GM20000 (cell line): ENCODE data around the gene NEURL1.
A peak's percentile ranks its signal among the peaks of the same experiment; 100 is the strongest.

ENCODE experiments used
- DNase-seq: peaks from one replicate; pipeline ENCODE4 v3.0.0; 2012; ENCODE audit warnings: low spot score
- TF ChIP-seq, protein P1 (sequence below): IDR thresholded peaks from 2 replicates; pipeline ENCODE4 v1.5.1; 2012; ENCODE audit warnings: mild to moderate bottlenecking, control low read depth; ENCODE audit errors: extremely low read depth, missing control alignments

NEURL1 gene

DNA sequence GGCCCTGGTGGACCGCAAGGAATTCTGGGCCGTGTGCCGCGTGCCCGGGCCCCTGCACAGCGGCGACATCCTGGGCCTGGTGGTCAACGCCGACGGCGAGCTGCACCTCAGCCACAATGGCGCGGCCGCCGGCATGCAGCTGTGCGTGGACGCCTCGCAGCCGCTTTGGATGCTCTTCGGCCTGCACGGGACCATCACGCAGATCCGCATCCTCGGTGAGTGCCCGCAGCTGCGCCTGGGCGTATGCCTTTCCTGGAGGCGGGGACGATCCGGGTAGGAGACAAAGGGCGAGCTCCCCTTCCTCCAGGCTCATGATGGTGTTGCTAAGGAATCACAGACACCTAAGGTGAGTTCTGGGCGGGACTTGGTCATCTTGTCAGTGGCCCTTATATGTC lies 91.5 kb downstream of the NEURL1 start:
- TF ChIP-seq, protein P1, sequence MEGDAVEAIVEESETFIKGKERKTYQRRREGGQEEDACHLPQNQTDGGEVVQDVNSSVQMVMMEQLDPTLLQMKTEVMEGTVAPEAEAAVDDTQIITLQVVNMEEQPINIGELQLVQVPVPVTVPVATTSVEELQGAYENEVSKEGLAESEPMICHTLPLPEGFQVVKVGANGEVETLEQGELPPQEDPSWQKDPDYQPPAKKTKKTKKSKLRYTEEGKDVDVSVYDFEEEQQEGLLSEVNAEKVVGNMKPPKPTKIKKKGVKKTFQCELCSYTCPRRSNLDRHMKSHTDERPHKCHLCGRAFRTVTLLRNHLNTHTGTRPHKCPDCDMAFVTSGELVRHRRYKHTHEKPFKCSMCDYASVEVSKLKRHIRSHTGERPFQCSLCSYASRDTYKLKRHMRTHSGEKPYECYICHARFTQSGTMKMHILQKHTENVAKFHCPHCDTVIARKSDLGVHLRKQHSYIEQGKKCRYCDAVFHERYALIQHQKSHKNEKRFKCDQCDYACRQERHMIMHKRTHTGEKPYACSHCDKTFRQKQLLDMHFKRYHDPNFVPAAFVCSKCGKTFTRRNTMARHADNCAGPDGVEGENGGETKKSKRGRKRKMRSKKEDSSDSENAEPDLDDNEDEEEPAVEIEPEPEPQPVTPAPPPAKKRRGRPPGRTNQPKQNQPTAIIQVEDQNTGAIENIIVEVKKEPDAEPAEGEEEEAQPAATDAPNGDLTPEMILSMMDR = no peak
- DNase-seq = no peak

DNA sequence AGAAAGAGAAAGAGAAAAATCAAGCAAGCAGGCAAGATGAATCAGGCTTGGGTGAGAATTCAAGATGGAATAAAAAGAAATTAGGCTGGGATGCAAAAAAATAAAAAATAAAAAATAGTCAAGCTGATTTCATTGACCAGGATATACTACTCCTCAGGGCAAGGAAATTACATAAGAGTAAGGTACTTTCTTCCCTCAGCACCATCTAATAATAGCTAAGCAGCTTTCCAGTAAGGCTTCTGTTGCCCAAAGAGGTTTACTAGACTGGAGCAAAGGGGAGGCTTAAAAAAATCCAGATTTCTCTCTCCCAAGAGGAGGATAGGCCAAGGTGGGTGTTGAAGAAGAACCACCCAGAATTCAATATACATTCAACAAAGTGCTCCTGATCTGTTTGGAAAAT lies 93.6 kb downstream of the NEURL1 start:
- TF ChIP-seq, protein P1 = no peak
- no peak for DNase-seq

DNA sequence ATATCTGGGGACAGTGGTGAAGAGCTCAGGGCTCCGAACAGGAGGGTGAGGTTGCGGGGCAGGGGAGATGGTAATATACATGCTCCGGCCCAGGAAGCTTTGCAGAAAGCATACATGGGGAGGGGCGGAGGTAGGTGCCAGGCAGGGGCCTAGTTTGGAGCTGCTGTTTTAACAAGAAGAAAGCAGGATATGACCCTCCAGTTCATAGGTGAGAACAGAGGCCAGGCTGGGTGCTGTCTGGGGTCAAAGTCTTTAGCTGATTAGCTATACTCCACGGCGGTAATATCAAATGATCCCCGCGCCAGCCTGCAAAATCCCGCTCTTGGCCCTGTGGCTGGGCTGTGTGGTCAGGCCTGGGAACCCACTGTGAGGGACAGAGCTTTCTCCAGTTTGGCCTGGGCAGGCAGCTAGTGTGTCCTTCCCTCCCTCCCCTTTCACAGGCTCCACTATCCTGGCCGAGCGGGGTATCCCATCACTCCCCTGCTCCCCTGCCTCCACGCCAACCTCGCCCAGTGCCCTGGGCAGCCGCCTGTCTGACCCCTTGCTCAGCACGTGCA lies 95.6 kb downstream of the NEURL1 start:
- TF ChIP-seq, protein P1 = no peak
- no peak for DNase-seq

DNA sequence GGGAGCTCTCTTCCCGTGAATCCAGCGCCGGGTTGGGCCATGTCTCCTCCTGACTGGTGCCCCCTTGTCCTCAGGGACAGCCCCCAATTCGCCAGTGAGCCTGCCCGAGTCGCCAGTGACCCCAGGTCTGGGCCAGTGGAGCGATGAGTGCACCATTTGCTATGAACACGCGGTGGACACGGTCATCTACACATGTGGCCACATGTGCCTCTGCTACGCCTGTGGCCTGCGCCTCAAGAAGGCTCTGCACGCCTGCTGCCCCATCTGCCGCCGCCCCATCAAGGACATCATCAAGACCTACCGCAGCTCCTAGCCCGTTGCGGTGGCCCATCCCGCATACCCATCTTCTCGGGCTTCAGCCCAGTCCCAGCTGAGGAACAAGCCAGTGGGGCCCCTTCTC lies 96.6 kb downstream of the NEURL1 start:
- TF ChIP-seq, protein P1 = no peak
- no peak for DNase-seq

DNA sequence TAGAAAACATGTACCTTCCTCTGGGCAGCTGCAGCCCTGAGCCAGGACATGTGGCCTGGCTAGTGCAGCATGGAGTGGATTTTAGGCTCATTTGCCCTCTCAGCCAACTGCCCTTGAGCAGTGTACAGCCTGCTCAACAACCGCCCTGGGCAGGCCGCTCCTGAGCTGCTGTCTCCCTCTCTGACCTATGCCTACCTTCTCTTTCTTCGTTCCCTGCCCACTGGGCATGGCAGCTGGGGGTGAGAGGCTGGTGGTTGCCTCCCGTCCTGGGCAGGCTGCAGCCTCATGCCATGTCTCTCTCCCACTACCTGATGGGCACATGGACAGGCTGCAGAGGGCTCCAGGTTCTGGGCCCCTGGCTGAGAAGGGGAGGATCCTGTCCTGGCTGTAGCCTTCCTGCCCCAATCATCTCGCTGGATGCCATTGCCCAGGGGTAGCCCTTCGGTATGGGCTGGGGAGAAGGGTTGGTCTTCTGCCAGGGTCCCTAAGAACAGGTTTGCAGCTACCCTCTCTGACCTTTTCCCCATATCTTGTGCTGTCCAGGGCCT lies 97.3 kb downstream of the NEURL1 start:
- no peak for DNase-seq
- TF ChIP-seq, protein P1 = no peak

DNA sequence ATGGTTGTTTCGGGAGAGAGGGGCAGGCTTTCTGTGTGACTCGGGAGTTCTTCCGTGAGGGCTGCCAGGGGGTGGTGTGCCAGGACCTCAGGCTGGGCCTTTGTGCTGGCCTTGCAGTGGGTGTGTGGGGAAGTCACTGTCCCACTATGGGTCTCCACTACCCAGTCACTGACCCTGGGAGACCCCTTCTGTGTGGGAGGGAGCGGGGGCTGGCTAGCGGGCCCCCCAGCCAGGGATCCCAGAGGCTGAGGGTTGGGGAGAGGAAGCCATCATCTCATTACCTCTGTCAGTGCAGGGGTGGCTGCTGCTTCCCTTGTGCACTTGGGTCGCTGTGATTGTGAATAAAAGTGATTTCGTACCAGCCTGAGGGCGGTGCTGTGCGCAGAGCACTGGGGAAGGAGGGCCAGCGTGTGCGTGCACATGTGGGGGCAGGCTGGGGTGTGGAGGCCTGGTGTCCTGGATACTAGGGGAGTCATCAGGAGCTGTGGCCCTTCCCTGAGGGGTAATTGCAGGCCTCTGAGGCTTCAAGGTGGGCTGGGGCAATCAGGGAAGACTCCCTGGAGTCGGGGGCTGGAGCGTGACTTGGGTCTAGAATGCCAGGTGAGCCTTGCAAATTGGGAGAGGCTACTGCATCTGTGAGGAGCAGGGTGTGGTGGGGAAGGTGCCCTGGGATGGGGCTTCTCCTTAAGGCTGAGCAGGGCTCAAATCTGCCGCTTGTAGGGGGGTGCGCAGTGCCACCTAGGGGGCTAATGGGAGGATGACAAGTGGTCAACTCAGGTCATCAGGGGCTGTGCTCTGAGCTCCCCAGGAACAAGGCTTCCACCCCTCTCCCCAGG lies 98.9 kb downstream of the NEURL1 start:
- peak; percentile 84 for DNase-seq
- TF ChIP-seq, protein P1 = peak; percentile 61

DNA sequence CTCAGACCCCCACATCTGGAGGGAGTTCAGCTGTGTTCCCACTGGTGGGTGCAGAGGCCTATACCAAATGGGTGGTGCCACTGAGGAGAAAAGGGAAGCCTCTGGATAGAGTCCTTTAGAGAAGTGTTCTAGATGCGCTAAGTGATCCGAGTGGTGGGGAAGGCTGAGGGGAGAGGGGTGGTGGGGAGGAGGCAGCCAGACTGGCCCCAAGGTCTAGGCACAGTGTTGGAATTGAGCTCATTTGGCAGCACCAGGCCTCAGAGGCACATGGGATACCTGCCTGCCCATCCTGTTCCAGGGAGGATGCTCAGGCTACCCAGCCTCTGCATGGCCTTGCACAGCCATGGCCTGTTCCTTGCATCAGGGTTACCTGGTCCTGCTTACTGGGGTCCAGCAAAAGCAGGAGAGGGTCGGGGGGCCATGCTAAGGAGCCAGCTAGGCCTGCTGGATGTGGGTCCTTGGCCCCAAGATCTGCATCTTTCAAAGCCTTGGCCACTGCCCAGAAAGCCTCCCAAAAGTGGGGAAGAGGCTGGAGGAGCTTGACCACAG lies 99.6 kb downstream of the NEURL1 start:
- TF ChIP-seq, protein P1 = no peak

More for the DNA sequence above, 99.6 kb downstream of the NEURL1 start:
- DNase-seq = no peak
